Breast epithelium (tissue), 3 donors: ENCODE results near the gene CREB1.

Source experiments
- POLR2A ChIP-seq: fragments of 450-650 bp; IDR thresholded peaks from one replicate; pipeline ENCODE4 v1.6.1; 2016; ENCODE audit warnings: antibody characterized with exemption, mild to moderate bottlenecking, moderate library complexity
- POLR2AphosphoS5 ChIP-seq, 3 donors: sonication (generic); formaldehyde crosslinking; IDR thresholded peaks; one replicate each; pipeline ENCODE4 v1.6.1; 2017; ENCODE audit warnings: antibody characterized with exemption in 3 of 3
- TF ChIP-seq, protein P1 (sequence below), 3 donors: fragments of 450-650 bp; IDR thresholded peaks; one replicate each; pipeline ENCODE4 v1.5.1; 2016 to 2017; ENCODE audit warnings: antibody characterized with exemption in 3 of 3, mild to moderate bottlenecking in 3 of 3, moderate library complexity in 3 of 3

DNA sequence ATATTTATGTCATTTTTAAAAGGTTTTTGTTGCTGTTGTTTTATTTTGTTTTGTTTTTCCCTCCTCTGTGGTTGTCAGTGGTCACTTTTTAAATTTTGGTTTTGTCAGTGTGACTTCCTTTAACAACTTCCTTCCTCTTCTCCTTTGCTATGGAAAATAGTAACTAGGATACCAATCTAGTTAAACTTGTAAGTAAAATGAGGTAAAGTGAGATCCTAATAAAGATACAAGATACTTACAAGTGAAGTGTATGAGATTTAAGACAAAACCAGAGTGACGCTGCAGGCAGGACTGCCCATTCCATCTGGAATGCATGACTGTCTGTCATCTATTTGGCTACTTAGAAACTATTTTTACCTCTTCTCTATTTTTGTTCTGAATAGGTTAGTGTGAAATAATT, 30.6 kb upstream of the CREB1 start:
- TF ChIP-seq POLR2AphosphoS5 (IDR thresholded peaks at IDR 0.05) (no peak), POLR2A (no peak)
- TF ChIP-seq, protein P1, sequence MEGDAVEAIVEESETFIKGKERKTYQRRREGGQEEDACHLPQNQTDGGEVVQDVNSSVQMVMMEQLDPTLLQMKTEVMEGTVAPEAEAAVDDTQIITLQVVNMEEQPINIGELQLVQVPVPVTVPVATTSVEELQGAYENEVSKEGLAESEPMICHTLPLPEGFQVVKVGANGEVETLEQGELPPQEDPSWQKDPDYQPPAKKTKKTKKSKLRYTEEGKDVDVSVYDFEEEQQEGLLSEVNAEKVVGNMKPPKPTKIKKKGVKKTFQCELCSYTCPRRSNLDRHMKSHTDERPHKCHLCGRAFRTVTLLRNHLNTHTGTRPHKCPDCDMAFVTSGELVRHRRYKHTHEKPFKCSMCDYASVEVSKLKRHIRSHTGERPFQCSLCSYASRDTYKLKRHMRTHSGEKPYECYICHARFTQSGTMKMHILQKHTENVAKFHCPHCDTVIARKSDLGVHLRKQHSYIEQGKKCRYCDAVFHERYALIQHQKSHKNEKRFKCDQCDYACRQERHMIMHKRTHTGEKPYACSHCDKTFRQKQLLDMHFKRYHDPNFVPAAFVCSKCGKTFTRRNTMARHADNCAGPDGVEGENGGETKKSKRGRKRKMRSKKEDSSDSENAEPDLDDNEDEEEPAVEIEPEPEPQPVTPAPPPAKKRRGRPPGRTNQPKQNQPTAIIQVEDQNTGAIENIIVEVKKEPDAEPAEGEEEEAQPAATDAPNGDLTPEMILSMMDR (IDR thresholded peaks at IDR 0.05) = no peak
